ENCODE results near the gene USP46. TPM values are rescaled to one million over a fixed set of nuclear protein-coding genes. Genes with fewer than 3 reads are reported as not detected.

The USP46 gene
- total and polyA plus RNA-seq, 2 experiments from 2014 or later: 17.8 to 34.0 TPM

DNA sequence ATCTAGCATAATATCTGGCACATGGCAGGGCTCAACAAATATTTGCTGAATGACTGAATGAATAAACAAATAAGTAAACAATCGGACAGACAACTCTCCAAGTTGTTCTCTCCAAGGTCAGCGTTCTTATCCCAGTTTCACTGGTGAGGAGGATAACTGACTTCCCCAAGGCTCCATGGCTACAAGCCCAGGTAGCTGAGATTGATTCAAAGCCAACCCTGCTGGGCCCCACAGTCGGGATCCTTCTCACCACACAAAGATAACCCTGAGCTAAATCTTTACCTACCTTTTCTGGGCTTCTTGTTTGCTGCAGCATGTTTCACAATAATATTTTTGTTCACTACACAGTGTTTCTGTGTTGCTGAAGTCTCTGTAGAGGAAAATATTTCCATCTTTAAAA is 54.9 kb downstream of the USP46 start:
- no peak overlapping the region for H2AFZ ChIP-seq
- H4K20me1 ChIP-seq (ENCODE audit: insufficient read depth, poor library complexity, severe bottlenecking): no peaks in the 10 kb centered on the region
- no peaks in the 10 kb centered on the region for H3K9me2 ChIP-seq (replicated peaks; ENCODE audit: insufficient read depth)
- H3K4me3 ChIP-seq: no peak overlapping the region
- no peaks in the 10 kb centered on the region for H3K4me1 ChIP-seq (ENCODE audit: insufficient read depth)
- H3K27me3 ChIP-seq: no peaks in the 10 kb centered on the region
- TF ChIP-seq EZH2 (IDR thresholded peaks at IDR 0.05; ENCODE audit: borderline replicate concordance): no peak
- TF ChIP-seq EZH2phosphoT487 (IDR thresholded peaks at IDR 0.05; ENCODE audit: low read depth, severe bottlenecking, unreplicated experiment): no peak
- TF ChIP-seq, protein P1, sequence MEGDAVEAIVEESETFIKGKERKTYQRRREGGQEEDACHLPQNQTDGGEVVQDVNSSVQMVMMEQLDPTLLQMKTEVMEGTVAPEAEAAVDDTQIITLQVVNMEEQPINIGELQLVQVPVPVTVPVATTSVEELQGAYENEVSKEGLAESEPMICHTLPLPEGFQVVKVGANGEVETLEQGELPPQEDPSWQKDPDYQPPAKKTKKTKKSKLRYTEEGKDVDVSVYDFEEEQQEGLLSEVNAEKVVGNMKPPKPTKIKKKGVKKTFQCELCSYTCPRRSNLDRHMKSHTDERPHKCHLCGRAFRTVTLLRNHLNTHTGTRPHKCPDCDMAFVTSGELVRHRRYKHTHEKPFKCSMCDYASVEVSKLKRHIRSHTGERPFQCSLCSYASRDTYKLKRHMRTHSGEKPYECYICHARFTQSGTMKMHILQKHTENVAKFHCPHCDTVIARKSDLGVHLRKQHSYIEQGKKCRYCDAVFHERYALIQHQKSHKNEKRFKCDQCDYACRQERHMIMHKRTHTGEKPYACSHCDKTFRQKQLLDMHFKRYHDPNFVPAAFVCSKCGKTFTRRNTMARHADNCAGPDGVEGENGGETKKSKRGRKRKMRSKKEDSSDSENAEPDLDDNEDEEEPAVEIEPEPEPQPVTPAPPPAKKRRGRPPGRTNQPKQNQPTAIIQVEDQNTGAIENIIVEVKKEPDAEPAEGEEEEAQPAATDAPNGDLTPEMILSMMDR (IDR thresholded peaks at IDR 0.05; ENCODE audit: poor library complexity): no peak
- no peaks in the 10 kb centered on the region for H3K36me3 ChIP-seq (replicated peaks; ENCODE audit: insufficient read depth, low read depth)
- DNase-seq (ENCODE audit: low spot score): no peak
- WGBS (ENCODE audit: low lambda C conversion rate, missing lambda C conversion rate): 59% methylated on average over 3 of the region's 3 CpGs
- no peak overlapping the region for H3K27ac ChIP-seq
- no peaks in the 10 kb centered on the region for H3K9me3 ChIP-seq (ENCODE audit: low read depth)
- no peaks in the 10 kb centered on the region for H3K79me2 ChIP-seq
- H3K4me2 ChIP-seq: no peak overlapping the region

- H3K79me2 ChIP-seq: no peaks in the 10 kb centered on the region
- H3K4me3 ChIP-seq: no peak overlapping the region
- H3K4me2 ChIP-seq: no peak overlapping the region
- WGBS (ENCODE audit: low lambda C conversion rate, missing lambda C conversion rate): 98% methylated on average over 3 of the region's 3 CpGs
- no peak overlapping the region for H2AFZ ChIP-seq
- no peak for DNase-seq (ENCODE audit: low spot score)
- H3K27me3 ChIP-seq: no peaks in the 10 kb centered on the region
- TF ChIP-seq EZH2phosphoT487 (IDR thresholded peaks at IDR 0.05; ENCODE audit: low read depth, severe bottlenecking, unreplicated experiment) (no peak), EZH2 (IDR thresholded peaks at IDR 0.05; ENCODE audit: borderline replicate concordance) (no peak)
- TF ChIP-seq, protein P1 (IDR thresholded peaks at IDR 0.05; ENCODE audit: poor library complexity): no peak
- no peaks in the 10 kb centered on the region for H3K36me3 ChIP-seq (replicated peaks; ENCODE audit: insufficient read depth, low read depth)
- H3K27ac ChIP-seq: no peak overlapping the region
- H3K4me1 ChIP-seq (ENCODE audit: insufficient read depth): no peaks in the 10 kb centered on the region
- H3K9me3 ChIP-seq (ENCODE audit: low read depth): no peaks in the 10 kb centered on the region
- H3K9me2 ChIP-seq (replicated peaks; ENCODE audit: insufficient read depth): no peaks in the 10 kb centered on the region
- H4K20me1 ChIP-seq (ENCODE audit: insufficient read depth, poor library complexity, severe bottlenecking): no peaks in the 10 kb centered on the region
Observed at GRCh38 chr4:52600275-52600674, 58.8 kb downstream of the USP46 start.

GRCh38 chr4:52595001-52595400 is 64.1 kb downstream of the USP46 start:
- WGBS (ENCODE audit: low lambda C conversion rate, missing lambda C conversion rate): 88% methylated on average over 2 of the region's 2 CpGs
- H3K4me2 ChIP-seq: no peak overlapping the region
- TF ChIP-seq, protein P1 (IDR thresholded peaks at IDR 0.05; ENCODE audit: poor library complexity): no peak
- TF ChIP-seq EZH2phosphoT487 (IDR thresholded peaks at IDR 0.05; ENCODE audit: low read depth, severe bottlenecking, unreplicated experiment) (no peak), EZH2 (IDR thresholded peaks at IDR 0.05; ENCODE audit: borderline replicate concordance) (no peak)
- no peaks in the 10 kb centered on the region for H3K9me3 ChIP-seq (ENCODE audit: low read depth)
- no peaks in the 10 kb centered on the region for H3K27me3 ChIP-seq
- no peak overlapping the region for H3K4me3 ChIP-seq
- H4K20me1 ChIP-seq (ENCODE audit: insufficient read depth, poor library complexity, severe bottlenecking): no peaks in the 10 kb centered on the region
- no peaks in the 10 kb centered on the region for H3K4me1 ChIP-seq (ENCODE audit: insufficient read depth)
- H3K79me2 ChIP-seq: no peaks in the 10 kb centered on the region
- no peak overlapping the region for H3K27ac ChIP-seq
- H3K36me3 ChIP-seq (replicated peaks; ENCODE audit: insufficient read depth, low read depth): no peaks in the 10 kb centered on the region
- H3K9me2 ChIP-seq (replicated peaks; ENCODE audit: insufficient read depth): no peaks in the 10 kb centered on the region
- no peak for DNase-seq (ENCODE audit: low spot score)
- no peak overlapping the region for H2AFZ ChIP-seq

DNA sequence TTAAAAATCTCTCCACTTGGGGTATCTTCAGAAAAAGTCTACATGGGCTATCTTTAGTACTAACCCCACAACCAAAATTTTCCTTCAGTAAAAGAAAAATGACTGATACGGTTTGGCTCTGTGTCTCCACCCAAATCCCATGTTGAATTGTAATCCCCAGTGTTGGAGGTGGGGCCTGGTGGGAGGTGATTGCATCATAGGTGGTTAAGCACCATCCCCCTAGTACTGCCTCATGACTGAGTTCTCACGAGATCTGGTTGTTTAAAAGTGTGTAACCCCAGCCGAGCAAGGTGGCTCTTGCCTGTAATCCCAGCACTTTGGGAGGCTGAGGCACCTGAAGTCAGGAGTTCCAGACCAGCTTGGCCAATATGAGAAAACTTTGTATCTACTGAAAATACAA is 66.8 kb downstream of the USP46 start:
- Histone ChIP-seq H3K4me3 (no peak overlapping the region), H3K9me3 (ENCODE audit: low read depth) (no peaks in the 10 kb centered on the region), H4K20me1 (ENCODE audit: insufficient read depth, poor library complexity, severe bottlenecking) (no peaks in the 10 kb centered on the region), H3K4me2 (no peak overlapping the region), H3K36me3 (replicated peaks; ENCODE audit: insufficient read depth, low read depth) (no peaks in the 10 kb centered on the region), H3K4me1 (ENCODE audit: insufficient read depth) (peaks cover 7% of the 10 kb centered on the region), H2AFZ (no peak overlapping the region), H3K27ac (no peak overlapping the region), H3K27me3 (no peaks in the 10 kb centered on the region), H3K9me2 (replicated peaks; ENCODE audit: insufficient read depth) (no peaks in the 10 kb centered on the region), H3K79me2 (no peaks in the 10 kb centered on the region)
- no peak for DNase-seq (ENCODE audit: low spot score)
- 95% methylated on average over 3 of the region's 3 CpGs for WGBS (ENCODE audit: low lambda C conversion rate, missing lambda C conversion rate)
- TF ChIP-seq, protein P1 (IDR thresholded peaks at IDR 0.05; ENCODE audit: poor library complexity): no peak
- TF ChIP-seq EZH2phosphoT487 (IDR thresholded peaks at IDR 0.05; ENCODE audit: low read depth, severe bottlenecking, unreplicated experiment): no peak
- TF ChIP-seq EZH2 (IDR thresholded peaks at IDR 0.05; ENCODE audit: borderline replicate concordance): no peak

Data from hepatocyte (in vitro differentiated cells).